Adrenal gland (tissue), 5 donors: Measurements from ENCODE around the gene TENM4.

Experiments
- POLR2A ChIP-seq, 2 donors: fragments of 450-650 bp; IDR thresholded peaks; one replicate each; pipeline ENCODE4 v1.6.1; 2017; ENCODE audit warnings: antibody characterized with exemption in 2 of 2, mild to moderate bottlenecking in 2 of 2, moderate library complexity in 1 of 2
- TF ChIP-seq, protein P1 (sequence below), 6 experiments: fragments of 450-650 bp in 4 of 6; fragments of 200-600 bp in 2 of 6; sonication (generic) in 1 of 6; IDR thresholded peaks; 1 replicate in 5 of 6; 2 replicates in 1 of 6; pipeline versions ENCODE4 v1.5.1 to v1.8.0; 2016 to 2021; ENCODE audit warnings: antibody characterized with exemption in 6 of 6, mild to moderate bottlenecking in 2 of 6, moderate library complexity in 1 of 6
- donor health status: DM: no; HTN: no; CAD: no.

DNA sequence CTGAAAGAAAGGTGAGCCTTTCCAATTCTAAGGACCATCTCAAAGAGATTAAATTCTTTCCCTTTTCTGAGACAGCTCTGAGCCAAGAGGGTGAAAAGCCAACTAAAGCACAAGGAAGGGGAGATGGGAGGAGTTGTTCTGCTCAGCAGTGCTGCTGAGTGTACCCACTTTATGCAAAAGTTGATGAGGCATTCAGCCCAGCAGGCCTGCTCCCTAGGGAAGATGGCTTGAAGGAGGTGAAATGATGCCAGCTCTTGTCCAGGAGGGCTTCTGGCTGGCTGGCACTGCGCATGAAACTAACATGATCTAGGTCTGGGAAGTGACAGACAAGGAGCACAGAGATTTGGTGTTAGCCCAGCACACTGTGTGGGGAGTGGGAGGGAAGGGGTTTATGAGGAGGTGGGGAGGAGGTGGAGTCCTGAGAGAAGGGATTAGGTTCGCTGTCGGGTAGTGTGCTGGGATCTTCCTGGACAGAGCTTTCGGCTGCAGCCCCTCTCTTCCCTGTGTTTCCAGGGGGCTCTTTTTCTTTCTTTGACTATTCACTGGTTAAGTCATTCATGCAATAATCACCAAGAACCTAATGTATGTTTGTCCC is 640.6 kb downstream of the TENM4 start:
- TF ChIP-seq, protein P1, sequence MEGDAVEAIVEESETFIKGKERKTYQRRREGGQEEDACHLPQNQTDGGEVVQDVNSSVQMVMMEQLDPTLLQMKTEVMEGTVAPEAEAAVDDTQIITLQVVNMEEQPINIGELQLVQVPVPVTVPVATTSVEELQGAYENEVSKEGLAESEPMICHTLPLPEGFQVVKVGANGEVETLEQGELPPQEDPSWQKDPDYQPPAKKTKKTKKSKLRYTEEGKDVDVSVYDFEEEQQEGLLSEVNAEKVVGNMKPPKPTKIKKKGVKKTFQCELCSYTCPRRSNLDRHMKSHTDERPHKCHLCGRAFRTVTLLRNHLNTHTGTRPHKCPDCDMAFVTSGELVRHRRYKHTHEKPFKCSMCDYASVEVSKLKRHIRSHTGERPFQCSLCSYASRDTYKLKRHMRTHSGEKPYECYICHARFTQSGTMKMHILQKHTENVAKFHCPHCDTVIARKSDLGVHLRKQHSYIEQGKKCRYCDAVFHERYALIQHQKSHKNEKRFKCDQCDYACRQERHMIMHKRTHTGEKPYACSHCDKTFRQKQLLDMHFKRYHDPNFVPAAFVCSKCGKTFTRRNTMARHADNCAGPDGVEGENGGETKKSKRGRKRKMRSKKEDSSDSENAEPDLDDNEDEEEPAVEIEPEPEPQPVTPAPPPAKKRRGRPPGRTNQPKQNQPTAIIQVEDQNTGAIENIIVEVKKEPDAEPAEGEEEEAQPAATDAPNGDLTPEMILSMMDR (IDR thresholded peaks at IDR 0.05), result no peak
- no peak for TF ChIP-seq POLR2A (IDR thresholded peaks at IDR 0.05)
